ACC112 (cell line): Measurements from ENCODE around the gene COX5B.
"Not testable (repeated sequence)": the region's sequence is repeated elsewhere in the genome, so short reads cannot be mapped to it uniquely, and the experiment has no call there.

ENCODE experiments used
- H2AFZ ChIP-seq: fragments of 200-600 bp; sonication (generic); one replicate; pipeline ENCODE4 v1.6.0; 2017; ENCODE audit warnings: antibody characterized with exemption, low read length; ENCODE audit not compliant: unreplicated experiment
- H3K27ac ChIP-seq: fragments of 200-600 bp; sonication (generic); 2 replicates; pipeline ENCODE4 v1.5.1; 2014; ENCODE audit warnings: low read depth, mild to moderate bottlenecking, antibody characterized with exemption, low read length, moderate library complexity
- H3K27me3 ChIP-seq: fragments of 200-600 bp; sonication (generic); 2 replicates; pipeline ENCODE4 v1.6.1; 2014; ENCODE audit warnings: mild to moderate bottlenecking, antibody characterized with exemption, low read length, moderate library complexity, mixed read lengths; ENCODE audit not compliant: insufficient read depth
- H3K36me3 ChIP-seq: fragments of 200-600 bp; sonication (generic); 2 replicates; pipeline ENCODE4 v1.6.1; 2016; ENCODE audit warnings: mild to moderate bottlenecking, antibody characterized with exemption, low read length, moderate library complexity, mixed read lengths; ENCODE audit not compliant: insufficient read depth
- H3K4me1 ChIP-seq: fragments of 200-600 bp; sonication (generic); one replicate; pipeline ENCODE4 v1.6.1; 2016; ENCODE audit warnings: low read length, mixed read lengths; ENCODE audit not compliant: insufficient read depth, unreplicated experiment, control insufficient read depth
- H3K4me3 ChIP-seq: fragments of 200-600 bp; sonication (generic); 2 replicates; pipeline ENCODE4 v1.5.1; 2014; ENCODE audit warnings: mild to moderate bottlenecking, low read depth, low read length
- H3K79me2 ChIP-seq: fragments of 200-600 bp; sonication (generic); one replicate; pipeline ENCODE4 v1.6.0; 2016; ENCODE audit warnings: low read length; ENCODE audit not compliant: control insufficient read depth, unreplicated experiment, insufficient read depth

COX5B gene

GRCh38 chr2:97673915-97674283, 28.0 kb downstream of the COX5B start:
- H3K4me3 ChIP-seq, result no peak overlapping the region
- H2AFZ ChIP-seq, result no peak overlapping the region
- H3K79me2 ChIP-seq, result no peaks in the 10 kb centered on the region
- no peaks in the 10 kb centered on the region; the same call in 1 of the 2 replicates for H3K36me3 ChIP-seq
- H3K4me1 ChIP-seq, result no peaks in the 10 kb centered on the region
- no peaks in the 10 kb centered on the region for H3K27me3 ChIP-seq
- H3K27ac ChIP-seq, result no peak overlapping the region

- H3K27me3 ChIP-seq, result no peaks in the 10 kb centered on the region
- no peak overlapping the region for H3K4me3 ChIP-seq
- no peak overlapping the region for H3K27ac ChIP-seq
- no peaks in the 10 kb centered on the region; the same call in 1 of the 2 replicates for H3K36me3 ChIP-seq
- H2AFZ ChIP-seq, result no peak overlapping the region
- no peaks in the 10 kb centered on the region for H3K4me1 ChIP-seq
- no peaks in the 10 kb centered on the region for H3K79me2 ChIP-seq
Observed at GRCh38 chr2:97675430-97676113, 29.7 kb downstream of the COX5B start.

- Histone ChIP-seq H2AFZ (no peak overlapping the region), H3K4me1 (no peaks in the 10 kb centered on the region), H3K4me3 (no peak overlapping the region), H3K27ac (no peak overlapping the region), H3K79me2 (no peaks in the 10 kb centered on the region), H3K36me3 (no peaks in the 10 kb centered on the region; the same call in 1 of the 2 replicates), H3K27me3 (no peaks in the 10 kb centered on the region)
Observed at GRCh38 chr2:97676620-97677019, 30.8 kb downstream of the COX5B start.

- H3K36me3 ChIP-seq, result no peaks in the 10 kb centered on the region; the same call in 1 of the 2 replicates
- H3K79me2 ChIP-seq, result no peaks in the 10 kb centered on the region
- H3K4me3 ChIP-seq, result no peak overlapping the region
- no peak overlapping the region for H3K27ac ChIP-seq
- no peaks in the 10 kb centered on the region for H3K27me3 ChIP-seq
- H2AFZ ChIP-seq, result no peak overlapping the region
- no peaks in the 10 kb centered on the region for H3K4me1 ChIP-seq
Observed at GRCh38 chr2:97677480-97677879, 31.6 kb downstream of the COX5B start.

GRCh38 chr2:97678298-97678697, 32.4 kb downstream of the COX5B start:
- H3K4me1 ChIP-seq, result no peaks in the 10 kb centered on the region
- no peak overlapping the region for H2AFZ ChIP-seq

GRCh38 chr2:97687235-97687634, 41.4 kb downstream of the COX5B start:
- H3K27ac ChIP-seq, H3K27me3 ChIP-seq, H3K36me3 ChIP-seq, H3K79me2 ChIP-seq, H3K4me3 ChIP-seq, H2AFZ ChIP-seq, H3K4me1 ChIP-seq: not testable (repeated sequence)

More at GRCh38 chr2:97678298-97678697, 32.4 kb downstream of the COX5B start:
- Histone ChIP-seq H3K27me3 (no peaks in the 10 kb centered on the region), H3K36me3 (no peaks in the 10 kb centered on the region; the same call in 1 of the 2 replicates), H3K27ac (no peak overlapping the region), H3K79me2 (no peaks in the 10 kb centered on the region), H3K4me3 (no peak overlapping the region)

- no peak overlapping the region for H3K4me3 ChIP-seq
- no peaks in the 10 kb centered on the region for H3K27me3 ChIP-seq
- H3K27ac ChIP-seq, result no peak overlapping the region
- peaks cover 8% of the 10 kb centered on the region for H3K4me1 ChIP-seq
- H2AFZ ChIP-seq, result no peak overlapping the region
- no peaks in the 10 kb centered on the region for H3K36me3 ChIP-seq
- H3K79me2 ChIP-seq, result no peaks in the 10 kb centered on the region
Observed at GRCh38 chr2:97688062-97688827, 42.4 kb downstream of the COX5B start.

GRCh38 chr2:97691166-97691565, 45.3 kb downstream of the COX5B start:
- H3K27me3 ChIP-seq, result no peaks in the 10 kb centered on the region
- H2AFZ ChIP-seq, result no peak overlapping the region
- H3K79me2 ChIP-seq, result no peaks in the 10 kb centered on the region
- peaks cover 8% of the 10 kb centered on the region for H3K4me1 ChIP-seq
- H3K36me3 ChIP-seq, result no peaks in the 10 kb centered on the region
- H3K4me3 ChIP-seq, result no peak overlapping the region
- H3K27ac ChIP-seq, result no peak overlapping the region

GRCh38 chr2:97693476-97693875, 47.6 kb downstream of the COX5B start:
- Histone ChIP-seq H3K79me2 (no peaks in the 10 kb centered on the region), H3K36me3 (no peaks in the 10 kb centered on the region), H3K4me3 (no peak overlapping the region), H3K27ac (no peak overlapping the region), H2AFZ (no peak overlapping the region), H3K27me3 (no peaks in the 10 kb centered on the region), H3K4me1 (peaks cover 4% of the 10 kb centered on the region)

GRCh38 chr2:97695744-97696143, 49.9 kb downstream of the COX5B start:
- no peaks in the 10 kb centered on the region for H3K79me2 ChIP-seq

More at GRCh38 chr2:97695744-97696143, 49.9 kb downstream of the COX5B start:
- Histone ChIP-seq H3K27ac (no peak overlapping the region), H3K36me3 (no peaks in the 10 kb centered on the region), H3K27me3 (no peaks in the 10 kb centered on the region), H3K4me1 (no peaks in the 10 kb centered on the region), H3K4me3 (no peak overlapping the region), H2AFZ (no peak overlapping the region)
